CD1c-positive myeloid dendritic cell (primary cell): ENCODE measurements around the gene CDR2L.

Experiments
- DNase-seq: peaks from one replicate; pipeline ENCODE4 v3.0.0-alpha.2; 2016; ENCODE audit errors: extremely low spot score

CDR2L gene

DNA sequence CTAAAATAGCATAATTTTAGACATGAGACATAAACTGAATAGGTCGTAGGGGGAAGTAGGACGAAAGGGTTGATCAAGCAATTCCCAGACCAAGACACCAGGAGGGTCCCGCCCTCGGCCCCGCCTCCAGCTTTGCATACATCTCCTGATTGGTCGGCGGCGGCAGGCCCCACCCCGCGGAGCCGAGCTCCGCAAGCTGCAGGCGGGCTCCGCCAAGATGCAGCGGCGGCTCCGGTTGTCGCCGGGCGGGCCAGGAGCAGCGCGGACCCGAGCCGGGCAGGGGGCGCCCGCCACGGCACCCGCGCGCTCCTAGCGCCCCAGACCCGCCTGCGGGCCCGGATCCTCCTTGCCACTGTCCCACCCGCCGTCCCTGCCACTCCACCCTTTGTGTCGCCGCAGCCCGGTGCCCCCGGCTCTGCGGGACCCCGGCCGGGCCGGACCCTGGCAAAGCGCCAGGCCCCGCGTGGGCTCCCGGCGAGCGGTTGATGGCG, at the start of gene CDR2L:
TSS of gene CDR2L (plus strand) at position 215 of the 491 bp plus-strand sequence. CDS start 412 bp downstream, outside the sequence.
- peak; percentile 98 for DNase-seq

DNA sequence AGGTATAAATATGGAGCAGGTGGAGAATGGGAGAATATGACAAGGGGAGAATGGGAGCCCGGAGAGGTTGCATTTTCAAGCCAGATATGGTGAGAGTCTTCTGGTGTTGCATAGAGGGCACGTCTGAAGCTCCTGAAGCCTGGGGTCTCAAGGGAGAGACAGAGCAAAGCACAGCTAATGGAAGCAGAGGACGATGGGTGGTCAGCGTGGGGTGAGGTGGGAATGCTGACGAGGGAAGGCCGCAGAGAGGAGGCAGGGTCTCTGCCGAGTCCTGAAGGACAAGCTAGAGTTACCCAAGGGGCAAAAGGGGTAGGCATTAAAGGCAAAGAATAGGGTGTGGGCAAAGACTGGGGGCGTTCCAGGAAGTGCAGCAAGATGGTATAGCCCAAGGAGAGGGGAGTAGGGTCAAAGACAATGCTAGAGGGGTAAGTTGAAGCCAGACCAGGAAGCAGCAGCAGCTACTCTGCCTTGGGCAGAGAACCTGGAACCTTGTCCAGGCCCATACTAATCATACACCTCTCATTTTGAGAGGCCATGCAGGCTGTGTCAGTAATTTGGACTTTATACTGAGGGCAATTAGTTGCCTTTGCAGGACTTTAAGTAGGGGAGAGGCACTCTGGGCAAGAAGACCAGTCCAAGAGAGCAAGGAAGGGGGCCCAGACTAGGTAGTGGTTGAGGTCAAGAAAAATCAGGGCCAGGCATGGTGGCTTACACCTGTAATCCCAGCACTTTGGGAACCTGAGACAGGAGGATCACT, 49.1 kb upstream of the CDR2L start:
- DNase-seq = no peak

DNA sequence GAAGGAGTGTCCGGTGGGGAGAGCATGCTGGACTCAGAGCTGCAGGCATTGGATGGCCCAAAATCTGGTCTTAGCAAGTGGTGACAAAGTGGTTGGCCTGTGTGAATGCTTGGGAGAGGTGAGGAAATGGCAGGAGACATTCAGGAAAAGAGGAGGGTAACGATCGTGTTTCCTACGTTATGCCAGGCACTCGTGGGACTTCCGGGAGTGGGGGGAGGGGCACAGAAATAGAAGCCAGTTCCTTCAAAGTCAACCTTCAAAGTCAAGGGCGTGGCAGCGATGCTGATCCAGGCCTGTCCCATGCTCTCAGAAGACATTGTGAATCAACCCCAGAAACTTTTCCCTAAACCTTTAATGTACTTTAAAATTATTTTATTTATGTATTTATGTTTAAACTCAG, 47.9 kb upstream of the CDR2L start:
- no peak for DNase-seq

DNA sequence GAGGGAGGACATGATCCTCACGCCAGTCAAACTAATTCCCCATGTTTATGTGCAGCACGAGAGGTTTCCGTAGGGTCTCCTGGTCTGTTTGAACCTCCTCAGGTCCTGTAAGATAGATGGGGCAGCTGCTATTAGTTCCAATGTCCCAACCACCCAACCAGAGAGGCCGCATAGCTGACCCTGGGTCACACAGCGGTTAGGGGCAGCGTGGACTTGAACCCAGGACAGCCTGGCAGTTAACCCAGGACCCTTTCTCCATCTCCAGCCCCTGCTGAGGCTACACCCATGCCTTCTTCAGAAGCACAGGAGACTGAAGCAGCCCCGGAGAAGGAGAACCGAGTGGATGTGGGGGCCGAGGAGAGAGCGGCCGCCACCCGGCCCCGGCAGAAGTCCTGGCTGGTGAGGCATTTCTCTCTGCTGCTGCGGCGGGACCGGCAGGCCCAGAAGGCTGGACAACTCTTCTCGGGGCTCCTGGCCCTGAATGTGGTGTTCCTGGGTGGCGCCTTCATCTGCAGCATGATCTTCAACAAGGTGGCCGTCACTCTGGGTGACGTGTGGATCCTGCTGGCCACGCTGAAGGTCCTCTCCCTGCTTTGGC, 46.2 kb upstream of the CDR2L start:
- no peak for DNase-seq

DNA sequence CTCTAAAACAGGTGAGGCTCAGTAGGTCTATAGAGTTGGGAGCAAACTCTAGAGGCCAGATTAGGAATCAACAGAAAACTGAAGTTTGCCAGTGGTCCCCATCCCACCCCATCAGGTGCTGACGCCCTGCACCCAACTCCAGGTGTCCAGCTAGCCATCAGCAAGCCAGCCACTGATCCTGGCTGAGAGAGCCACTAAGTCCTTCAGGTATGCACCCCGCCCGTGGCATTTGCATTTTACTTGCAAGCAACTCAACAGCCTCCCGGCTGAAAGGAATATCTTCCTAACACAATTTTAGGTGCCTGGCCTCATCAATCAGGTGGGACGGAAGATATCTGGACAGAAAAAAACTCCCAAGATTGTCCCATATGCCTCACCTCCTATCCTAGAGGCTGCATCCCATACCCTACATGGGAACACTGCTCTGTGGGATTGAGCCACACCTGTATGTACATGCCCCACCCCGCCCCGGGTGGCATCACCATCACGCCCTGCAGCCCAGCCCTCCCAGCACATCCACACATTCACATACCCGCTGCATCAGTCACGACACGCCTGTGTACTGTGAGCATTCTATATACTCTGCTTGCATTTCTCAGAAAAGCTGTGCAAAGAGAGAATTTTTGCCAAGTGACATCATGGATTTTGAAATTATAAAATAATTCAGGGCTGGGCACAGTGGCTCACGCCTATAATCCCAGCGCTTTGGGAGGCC, 43.5 kb upstream of the CDR2L start:
- DNase-seq = no peak

DNA sequence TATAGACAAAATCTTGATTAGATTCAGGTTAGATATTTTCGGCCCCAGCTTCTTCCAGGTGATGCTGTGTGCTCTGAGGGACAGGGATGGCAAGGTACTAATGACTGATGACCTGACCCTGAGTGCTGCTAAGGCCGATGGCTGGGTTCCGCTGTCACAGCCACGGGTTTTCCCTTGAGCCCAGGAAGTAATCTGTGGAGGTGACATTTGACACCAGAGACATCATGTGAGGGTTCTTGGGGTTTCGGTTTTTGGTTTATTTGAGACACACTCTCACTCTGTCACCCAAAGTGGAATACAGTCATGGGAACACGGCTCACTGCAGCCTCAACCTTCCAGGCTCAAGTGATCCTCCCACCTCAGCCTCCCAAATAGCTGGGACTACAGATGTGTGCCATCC, 41.9 kb upstream of the CDR2L start:
- DNase-seq = no peak

DNA sequence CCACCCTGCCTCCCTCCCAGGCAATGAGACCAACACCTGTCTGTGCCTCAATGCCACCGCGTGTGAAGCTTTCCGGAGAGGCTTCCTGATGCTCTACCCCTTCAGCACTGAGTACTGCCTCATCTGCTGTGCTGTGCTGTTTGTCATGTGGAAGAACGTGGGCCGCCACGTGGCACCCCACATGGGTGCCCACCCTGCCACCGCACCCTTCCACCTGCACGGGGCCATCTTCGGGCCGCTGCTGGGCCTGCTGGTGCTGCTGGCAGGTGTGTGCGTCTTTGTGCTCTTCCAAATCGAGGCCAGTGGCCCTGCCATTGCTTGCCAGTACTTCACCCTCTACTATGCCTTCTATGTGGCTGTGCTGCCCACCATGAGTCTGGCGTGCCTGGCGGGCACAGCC, 40.8 kb upstream of the CDR2L start:
- no peak for DNase-seq

DNA sequence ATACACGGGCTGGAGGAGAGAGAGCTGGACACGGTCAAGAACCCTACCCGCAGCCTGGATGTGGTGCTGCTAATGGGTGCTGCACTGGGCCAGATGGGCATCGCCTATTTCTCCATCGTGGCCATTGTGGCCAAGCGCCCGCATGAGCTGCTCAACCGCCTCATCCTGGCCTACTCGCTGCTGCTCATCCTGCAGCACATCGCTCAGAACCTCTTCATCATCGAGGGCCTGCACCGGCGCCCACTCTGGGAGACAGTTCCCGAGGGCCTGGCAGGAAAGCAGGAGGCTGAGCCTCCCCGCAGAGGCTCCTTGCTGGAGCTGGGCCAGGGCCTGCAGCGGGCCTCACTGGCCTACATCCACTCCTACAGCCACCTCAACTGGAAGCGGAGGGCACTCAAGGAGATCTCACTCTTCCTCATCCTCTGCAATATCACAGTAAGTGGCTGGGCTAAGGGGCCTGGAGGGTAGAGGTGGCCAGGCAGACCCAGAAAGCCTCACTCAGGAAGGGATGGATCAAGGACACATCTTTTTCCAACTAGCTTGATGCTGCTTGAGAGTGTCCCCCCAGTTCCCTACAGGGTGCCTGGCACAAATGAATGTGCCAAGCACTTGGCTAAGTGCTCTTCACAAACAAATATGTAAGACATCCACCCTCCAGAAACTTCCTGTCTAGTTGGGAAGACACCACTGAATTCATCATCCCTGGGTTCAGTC, 40.2 kb upstream of the CDR2L start:
- no peak for DNase-seq

DNA sequence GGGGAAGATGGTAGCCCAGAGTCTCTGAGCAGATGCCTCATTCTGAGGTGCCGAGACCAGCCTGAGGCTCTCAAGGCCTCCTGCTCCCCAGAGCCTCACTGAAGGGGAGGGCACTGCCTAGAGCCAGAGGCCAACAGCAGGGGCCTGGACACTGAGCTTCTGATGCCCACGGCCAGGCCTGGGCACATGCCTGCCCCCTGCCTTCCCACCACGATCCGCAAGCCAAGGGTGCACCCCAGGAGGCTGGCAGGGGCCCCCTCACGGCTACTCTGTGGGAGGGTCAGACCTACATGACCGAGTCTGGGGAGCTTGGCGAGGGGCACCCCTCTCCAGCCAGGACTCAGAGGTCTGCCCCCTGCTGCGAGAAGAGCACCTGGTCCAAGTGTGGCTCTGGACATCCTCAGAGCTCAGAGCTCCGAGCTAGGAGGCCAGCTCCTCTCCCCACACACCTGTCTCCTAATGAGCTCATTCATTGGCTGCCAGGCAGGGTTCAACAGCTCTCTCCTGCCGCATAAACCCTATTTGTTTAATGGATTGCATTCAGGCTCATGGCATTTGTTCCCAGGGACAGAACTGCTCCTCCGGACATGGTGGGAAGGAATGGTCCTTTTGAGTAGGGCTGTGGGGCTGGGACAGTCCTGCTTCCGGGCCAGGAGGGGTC, 37.8 kb upstream of the CDR2L start:
- no peak for DNase-seq

DNA sequence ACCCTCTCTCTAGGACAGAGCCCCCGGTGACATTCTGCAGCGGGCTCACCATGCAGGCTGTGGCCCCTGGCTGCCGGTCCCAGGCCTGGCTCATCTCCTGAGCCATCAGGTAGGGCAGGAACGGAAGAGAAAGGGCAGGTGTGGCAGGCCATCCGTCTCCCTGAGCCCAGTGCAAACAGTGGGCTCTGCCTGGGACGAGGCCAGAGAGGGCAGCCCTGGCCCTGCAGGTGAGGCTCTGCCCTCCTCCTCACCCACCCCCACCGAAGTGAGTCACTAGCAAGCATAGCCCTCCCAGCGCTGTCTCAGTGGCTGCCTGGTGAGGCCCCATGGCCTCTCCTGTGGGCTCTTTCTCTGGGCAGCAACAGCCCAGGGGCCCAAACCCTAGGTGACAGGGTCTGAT, 37.2 kb upstream of the CDR2L start:
- no peak for DNase-seq

DNA sequence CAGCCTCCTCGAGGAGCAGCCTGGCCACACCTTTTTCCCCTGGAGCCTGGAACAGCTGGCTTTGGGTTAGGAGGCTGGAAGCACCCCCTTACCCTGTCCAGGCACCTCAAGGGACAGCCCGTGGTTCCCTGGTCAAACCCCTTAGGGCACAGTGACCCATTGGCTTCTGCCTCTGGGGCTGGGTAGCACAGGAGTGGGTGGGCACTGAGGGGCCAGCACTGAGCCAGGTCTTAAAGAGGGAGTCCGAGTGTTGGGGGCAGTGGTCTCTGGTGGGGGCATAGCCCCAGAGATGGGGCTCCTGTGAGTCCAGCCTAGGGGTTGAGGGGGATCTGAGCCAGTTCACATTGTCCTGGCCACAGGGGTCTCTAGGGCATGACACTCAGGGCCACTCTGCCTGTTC, 36.4 kb upstream of the CDR2L start:
- no peak for DNase-seq

DNA sequence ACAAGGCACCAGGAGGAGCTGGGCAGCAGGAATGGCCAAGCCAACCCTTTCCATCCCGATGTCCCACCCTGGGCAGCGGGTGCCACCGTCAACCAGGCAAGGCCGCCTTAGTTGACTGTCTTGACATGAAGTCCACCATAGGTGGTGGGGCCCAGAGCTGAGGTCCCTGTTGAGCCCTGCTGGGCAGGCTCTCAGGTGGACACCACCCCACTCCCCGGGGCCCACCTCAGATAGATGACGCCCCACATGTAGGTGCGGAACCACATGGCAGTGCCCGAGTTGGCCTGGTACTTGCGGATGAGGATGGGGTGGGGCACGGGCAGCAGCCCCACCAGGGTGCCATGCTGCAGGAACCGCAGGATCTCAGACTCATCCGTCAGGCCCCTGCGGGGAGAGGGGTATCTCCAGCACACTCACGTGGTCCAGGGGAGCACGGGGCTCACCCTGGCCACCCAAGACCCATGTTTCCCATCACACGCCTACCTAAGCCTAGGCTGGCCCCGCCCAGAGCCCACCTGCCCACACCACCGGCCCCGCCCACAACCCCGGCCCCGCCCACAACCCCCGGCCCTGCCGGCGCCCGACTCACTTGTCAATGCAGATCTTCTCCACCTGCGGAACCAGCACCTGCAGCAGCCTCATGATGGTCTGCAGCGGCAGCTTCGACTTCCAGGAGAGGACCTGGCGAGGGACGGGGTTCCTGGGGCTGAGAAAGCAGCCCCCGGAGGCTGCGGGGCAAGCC, 35.6 kb upstream of the CDR2L start:
- no peak for DNase-seq

DNA sequence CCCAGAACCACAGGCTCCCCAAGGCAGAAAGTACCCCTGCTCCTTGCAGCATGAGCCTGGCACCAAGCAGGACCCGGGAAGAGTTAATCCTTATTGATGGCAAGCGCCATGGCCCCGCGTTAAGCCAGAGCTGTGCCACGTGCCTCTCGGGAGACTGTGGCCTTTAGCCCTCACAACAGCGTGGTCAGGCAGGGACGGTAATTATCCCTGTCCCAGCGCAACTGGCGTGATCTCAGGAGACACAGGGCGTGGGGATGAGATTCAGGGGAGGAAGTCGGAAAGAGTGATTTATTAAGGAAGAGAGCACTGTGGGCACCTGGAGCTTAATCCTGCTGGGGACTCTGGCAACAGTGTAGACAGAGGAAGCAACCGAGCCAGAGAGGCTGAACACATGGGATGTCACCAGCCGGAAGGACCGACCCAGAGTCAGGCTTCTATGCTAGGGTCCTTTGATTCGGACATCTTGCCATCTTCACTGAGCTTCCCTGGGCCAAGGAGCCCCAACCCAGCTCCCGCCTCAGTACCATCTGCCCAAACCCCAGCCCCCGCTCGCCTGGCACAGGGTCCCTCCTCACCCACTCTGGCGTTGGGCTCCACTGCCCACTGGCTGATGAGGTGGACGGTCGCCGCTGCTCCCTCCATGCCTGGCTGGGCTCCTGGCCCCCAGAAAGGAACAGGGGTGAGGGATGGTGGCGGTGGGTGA, 34.9 kb upstream of the CDR2L start:
- DNase-seq = no peak

DNA sequence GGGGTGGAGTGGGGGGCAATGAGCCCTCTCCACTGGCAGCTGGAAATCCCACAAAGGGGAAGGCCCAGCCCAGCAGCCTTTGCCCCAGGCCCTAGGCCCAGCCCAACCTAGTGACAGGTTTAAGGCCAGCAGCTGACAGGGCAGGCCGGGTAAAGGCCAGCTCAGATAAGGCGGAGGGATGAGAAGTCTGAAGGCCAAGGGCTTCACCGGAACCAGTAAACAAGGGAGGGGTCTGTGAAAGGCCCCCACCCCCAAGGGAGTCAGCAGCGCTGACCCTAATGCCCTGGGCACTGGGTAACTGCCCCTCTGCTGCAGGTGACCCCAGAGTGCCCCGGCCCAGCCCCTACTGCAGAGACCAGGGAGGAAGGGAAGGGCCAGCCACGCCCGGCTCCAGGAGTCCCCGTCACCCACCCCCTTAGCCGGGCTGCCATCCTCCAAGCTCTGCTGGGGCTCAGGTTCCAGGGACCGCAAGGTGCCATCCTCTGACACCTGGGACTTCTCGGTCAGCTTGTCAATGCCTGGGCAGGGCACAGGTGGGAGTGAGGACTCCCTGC, 34.2 kb upstream of the CDR2L start:
- no peak for DNase-seq

DNA sequence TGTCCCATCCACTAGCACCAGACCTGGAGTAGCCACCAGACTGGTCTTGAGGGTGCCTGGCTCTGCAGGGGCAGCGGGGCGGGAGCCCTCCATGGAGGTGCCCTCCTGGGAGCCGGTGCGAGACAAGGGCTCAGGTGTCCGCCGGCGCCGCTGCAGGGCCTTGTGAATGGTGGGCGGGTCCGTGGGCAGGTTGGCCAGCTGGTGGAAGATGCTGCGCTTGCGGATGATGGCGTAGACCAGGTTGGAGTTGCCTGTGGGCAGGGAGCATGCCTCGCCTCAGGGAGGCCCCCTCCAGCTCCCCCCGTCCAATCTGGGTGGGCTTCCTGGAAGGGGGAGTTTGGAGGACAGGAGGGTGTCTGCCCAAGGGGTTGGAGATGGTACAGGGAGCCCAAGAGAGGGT, 33.3 kb upstream of the CDR2L start:
- DNase-seq = no peak

DNA sequence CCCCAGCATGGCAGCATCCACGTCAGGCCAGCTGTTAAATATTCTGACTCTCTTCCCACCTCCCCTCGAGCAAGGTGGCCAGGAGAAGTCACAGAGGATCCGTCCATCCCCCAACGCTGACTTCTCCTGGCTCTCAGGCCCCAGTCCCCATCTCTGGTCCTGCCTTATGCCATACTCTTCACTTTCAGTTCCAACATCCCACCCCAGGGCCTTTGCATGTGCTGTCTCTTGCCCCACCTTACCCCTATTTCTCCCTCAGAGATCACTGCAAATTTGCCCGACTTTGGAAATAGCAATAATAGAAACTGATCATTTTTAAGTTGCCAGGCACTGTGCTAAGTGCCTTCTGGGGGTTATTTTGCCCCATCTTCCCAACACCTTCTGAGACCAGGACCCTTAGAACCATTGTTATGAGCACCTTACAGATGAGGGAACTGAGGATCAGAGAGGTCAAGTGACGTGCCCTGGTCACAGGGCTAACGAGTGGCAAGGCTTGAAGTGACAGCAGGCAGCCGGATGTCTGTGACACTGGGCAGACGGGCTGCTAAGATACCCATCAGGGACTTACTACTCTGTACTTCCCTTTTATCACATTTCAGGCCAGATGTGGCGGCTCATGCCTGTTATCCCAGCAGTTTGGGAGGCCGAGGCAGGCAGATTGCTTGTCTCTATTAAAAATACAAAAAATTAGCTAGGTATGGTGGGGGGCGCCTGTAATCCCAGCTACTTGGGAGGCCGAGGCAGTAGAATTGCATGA, 32.6 kb upstream of the CDR2L start:
- no peak for DNase-seq

DNA sequence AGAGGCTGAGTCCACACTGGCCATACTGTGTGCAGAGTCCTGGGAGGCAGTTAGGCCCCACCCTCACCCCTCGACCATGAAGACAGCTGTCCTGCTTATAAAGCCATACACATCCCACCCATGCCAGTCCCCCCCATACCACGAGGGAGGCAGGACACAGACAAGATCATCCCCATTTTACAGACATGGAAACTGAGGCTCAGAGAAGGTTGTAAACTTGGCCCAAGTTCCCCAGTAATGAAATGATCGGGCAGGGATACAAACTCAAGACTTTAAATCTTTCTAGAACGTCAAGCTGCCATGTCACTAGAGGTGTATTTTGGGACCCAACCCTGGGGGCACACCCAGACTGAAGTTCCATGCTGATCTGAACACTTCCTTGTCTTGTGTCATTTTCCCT, 31.3 kb upstream of the CDR2L start:
- no peak for DNase-seq

DNA sequence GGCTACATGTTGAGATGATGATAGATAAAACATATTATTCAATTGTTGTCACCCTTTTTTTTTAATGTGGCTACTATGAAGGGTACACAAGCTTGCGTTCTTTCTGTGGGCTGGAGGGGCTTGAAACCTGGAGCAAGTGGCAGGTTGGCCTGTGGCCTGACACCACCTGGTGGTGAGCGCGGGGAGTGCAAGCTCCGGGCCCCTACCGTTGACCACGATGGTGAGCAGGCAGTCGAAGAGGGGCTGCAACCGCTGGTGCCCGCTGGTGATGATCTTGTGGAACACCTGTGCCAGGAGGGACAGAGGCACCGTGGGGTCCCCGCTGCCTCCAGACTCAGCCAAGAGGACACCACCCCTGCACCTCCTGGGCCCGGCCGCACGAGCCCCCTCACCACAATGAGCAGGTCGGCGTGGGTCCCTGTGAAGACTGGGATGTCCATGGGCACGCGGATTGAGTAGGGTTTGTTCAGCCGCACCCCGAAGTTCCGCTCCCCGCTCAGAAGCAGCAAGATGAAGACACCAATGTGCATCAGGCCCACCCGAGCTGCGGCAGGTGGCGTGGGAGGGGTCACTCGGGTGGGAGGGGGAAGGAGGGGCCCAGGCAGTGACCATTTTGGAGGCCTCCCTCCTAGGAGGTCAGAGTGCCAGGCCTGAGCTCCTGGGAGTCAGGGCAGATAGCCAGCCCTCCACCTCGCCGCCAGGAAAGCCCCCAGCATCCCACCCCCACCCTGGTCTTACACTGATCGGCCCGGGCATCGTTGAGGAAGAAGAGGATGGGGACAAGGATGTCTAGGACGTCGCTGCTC, 29.3 kb upstream of the CDR2L start:
- peak; percentile 75 for DNase-seq
